ENCODE data around the gene RAB31. TPM values are rescaled to one million over a fixed set of nuclear protein-coding genes. Genes with fewer than 3 reads are reported as not detected.

RAB31 gene
- total RNA-seq, 1 donor, result 47.8 TPM

DNA sequence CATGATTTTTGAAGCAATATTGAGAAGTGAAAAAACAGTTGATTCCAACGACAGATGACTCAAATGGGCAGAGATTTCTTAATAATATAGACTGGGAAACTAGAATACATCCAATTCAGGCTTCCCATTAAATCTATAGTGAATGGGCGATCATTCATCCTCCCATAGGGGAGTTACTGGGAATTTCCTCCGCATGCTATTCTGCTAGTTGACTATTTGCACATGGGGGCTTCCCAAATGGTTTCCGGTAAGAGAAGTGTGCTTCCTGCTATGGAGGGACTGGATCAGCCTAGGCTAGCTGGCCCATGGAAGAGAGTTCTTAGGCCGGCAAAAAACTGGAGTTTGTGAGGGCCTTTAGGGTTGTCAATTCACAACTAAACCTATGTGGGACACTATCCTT, 203.1 kb downstream of the RAB31 start:
- H3K27me3 ChIP-seq (ENCODE audit: insufficient read depth, low read length), result no peaks in the 10 kb centered on the region
- H3K4me3 ChIP-seq (ENCODE audit: low read length), result no peak overlapping the region
- H3K9me3 ChIP-seq (ENCODE audit: low read depth, low read length), result no peaks in the 10 kb centered on the region
- peaks cover 21% of the 10 kb centered on the region for H3K4me1 ChIP-seq (ENCODE audit: insufficient read depth, low read length)

Other genes starting within 250 kb of the RAB31 start
- gene RALBP1, start 232.8 kb upstream of the RAB31 start, total RNA-seq, result 15.6 TPM
- gene PPP4R1, start 93.7 kb upstream of the RAB31 start, total RNA-seq, result 104 TPM
- gene TXNDC2, start 177.7 kb downstream of the RAB31 start, total RNA-seq, result 0.10 TPM
- 370 TPM for gene VAPA, start 205.7 kb downstream of the RAB31 start, total RNA-seq